ENCODE results near the gene DCLK1.

DCLK1 gene

DNA sequence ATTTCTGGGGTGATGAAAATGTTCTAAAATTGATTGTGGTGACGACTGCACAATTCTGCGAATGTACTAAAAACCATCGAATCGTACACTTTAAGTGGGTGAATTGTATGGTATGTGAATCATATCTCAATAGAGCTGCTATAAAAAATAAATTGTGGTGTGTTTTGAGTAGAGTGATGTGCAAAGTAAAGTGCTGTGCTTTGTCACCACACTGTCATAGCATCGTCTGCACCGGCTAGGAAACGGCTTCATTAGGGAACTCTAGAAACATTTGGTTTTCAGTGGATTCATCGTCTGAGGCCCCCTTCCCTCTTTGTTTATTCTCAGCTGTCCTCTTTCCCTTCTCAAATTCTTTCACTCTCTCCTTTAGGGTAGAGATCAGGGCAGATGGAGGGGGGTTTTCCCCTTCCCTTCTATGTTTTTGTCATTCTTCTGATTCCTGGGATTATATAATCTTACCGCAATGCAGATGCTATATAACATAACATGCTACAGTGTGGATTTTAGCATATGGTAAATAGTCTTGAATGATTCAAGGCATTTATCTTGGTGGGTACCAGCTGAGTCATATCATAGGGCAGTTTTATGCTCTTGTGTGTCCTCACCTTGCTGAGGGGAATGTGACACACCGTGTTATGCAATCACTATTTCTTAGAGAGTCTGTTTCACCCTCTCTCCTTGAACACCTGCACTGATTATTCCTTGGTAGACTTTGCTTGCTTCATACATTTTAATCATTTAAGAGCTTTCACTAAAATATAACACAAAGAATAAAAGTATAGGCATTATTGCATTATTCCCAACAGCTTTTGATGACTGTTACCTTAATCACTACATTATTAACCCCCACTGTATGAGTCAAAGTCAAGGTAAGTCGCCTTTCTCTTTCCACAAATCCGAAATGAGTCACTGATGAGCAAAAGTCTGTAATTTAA lies 239.4 kb downstream of the DCLK1 start:
- DNase-seq = no peak

DNA sequence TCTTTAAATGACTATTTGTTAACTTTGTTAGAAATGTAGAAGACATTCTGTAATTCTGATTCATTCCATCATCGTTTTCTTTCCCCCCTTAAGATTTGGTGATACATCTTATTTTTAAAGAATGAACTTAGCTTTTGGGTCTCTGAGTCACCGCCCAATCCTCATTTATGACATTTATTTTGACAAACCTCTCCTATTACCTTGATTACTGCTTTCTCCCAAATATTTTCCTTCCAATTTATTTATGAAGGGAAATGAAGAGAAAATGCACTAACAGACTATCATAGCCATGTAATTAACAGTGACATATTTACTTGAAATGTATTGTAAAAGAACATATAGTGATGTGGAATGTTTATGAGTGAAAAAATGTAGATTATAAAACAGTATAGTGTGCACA lies 241.6 kb downstream of the DCLK1 start:
- DNase-seq = no peak

DNA sequence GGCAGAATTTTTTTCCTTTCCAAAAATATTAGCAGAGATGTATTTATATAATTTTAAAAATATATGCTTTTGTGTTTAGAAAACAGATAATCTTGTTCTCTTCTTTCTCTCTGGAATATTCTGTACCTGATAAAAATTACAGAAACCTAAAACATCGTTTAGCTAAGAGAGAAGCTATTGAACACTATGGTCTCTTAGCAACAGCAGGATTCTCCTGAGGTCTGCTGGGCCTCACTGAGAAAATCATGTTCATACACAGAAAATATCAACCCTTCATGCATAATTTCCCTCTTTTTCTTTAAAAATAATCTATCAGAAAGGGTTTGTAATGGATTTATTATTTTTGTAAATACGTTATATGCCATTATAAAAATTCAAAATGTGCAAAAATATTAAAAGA lies 242.2 kb downstream of the DCLK1 start:
- DNase-seq = no peak

DNA sequence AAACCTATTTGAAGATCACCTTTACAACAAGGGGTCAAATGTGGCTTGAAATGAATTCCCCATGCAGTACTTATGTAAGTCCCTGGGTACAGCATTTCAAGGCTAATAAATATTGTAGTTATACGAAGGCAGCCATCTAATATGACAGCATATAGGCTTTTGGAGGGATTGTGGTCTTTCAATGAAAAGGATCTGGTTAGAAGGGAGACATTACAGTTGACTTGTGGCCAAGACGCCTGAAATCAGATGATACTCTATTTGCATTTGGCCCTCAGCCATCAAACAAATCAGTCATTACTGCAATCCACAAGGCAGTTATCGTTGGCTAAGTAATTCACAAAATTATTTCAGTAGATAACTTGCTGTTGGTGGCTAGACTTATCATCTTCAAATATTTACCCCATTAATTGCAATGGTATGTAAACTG lies 242.7 kb downstream of the DCLK1 start:
- DNase-seq = no peak

DNA sequence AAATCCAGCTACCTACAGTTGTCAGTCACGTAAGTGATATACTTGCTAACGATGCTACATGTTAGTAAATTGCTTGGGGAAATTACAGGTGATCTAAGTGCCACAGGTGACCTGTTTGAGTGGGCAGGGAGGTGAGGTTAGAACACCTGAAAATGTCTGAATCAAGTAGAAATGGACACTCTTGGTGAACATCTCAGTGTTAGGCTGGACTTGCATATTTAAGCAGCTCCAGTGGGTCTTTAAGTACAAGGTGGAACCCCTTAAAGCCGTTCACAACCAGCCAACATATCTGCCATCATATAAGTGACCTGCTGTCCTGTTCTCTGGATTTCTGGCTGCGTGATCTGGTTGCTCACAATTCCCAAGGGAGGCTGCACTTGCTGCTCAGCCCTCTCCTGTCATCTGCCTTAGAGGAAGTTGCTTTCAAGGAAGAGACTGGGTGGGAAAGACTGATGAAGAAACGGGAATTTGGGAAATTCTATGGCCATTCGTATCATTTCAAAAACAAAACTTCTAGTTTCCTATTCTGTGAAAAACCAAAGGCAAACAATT lies 244.0 kb downstream of the DCLK1 start:
- no peak for DNase-seq

DNA sequence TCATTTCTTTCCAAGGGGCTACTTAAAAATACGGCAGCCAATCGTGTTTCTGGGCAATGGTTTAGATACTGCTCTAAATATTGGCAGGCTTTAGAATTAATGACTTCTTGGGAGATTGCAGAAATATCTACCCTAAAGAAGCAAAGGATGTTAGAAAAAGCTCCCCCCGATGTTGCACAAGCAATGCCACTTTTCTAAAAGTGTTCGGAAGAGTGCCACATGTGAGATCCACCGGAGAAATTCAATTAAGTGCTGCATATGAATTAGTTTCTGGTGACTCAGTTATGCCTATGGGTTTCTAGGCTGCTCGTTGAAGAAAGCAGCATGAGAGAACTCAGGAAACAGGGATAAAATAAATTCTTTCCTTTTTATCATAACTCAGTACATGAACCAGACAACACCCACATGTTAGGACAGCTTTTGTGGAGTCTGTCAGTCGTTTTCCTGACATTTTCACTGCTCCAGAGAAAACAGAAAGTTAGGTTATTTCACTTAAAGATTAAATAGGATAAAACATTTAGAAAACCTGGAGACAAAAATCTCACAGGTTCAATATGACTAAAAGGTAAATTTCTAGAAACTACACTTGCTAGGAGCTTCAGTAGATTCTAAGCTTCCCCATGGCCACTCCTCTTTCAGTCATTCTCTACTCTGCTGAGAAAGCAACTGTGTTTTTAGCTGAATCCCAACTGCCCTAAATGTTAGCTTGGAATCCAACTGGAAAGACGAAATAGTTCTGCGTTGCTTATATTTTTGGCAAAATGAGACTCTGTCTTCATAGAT lies 244.7 kb downstream of the DCLK1 start:
- DNase-seq = no peak

DNA sequence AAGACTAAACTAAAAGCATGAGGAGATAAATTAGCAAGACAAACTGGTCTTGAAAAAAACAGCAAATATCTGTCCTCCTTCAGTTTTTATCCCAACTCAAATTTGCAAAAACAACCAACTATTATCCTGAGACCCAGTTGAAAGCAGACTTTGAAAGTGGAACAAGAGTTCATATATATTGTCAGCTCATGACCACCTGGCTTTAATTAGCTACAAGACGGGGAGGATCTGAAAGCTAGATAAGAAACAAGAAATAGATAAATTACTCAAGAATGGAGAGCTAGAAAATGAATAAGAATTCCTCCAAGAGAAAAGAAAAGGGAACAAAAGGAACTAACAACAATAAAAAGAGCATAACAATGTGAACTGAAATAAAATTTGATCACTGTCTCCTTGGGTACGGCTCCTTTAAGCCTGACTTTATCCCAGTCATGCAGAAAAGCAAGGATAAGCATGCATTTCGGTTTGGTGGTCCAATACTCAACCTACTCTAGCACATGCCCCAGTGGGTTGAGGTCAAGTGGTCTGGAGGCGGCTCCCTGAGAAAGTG lies 246.9 kb downstream of the DCLK1 start:
- no peak for DNase-seq

DNA sequence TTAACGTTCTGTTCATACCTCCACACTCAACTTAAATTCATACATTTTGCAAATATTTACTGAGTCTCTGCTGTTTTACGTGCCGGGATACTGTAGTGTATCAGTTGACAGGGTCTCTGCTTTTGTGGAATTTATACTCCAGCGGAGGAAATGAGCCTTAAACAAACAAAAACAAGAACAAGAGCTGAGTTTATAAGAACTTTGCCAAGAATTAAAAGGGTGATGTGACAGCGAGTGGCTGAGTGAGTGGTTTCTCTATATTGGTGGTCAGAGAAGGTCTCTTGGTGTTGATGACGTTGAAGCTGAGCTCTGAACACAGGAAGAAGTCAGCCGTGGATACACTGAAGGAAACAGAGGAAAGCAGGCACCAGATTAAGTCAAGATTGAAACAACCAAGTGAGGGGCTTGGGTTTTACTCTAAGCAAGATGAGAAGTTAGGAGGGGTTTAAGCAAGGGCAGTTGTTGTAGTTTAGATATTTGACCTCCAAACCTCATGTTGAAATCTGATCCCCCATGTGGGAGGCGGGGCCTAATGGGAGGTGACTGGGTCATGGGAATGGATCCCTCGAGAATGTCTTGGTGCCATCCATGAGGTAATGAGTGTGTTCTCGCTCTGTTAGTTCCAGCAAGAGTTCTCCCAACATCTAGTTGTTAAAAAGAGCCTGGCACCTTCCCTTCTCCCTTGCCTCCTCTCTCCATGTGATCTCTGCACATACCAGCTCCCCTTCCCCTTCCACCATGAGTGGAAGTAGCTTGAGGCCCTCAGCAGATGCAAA lies 248.3 kb downstream of the DCLK1 start:
- DNase-seq = no peak

DNA sequence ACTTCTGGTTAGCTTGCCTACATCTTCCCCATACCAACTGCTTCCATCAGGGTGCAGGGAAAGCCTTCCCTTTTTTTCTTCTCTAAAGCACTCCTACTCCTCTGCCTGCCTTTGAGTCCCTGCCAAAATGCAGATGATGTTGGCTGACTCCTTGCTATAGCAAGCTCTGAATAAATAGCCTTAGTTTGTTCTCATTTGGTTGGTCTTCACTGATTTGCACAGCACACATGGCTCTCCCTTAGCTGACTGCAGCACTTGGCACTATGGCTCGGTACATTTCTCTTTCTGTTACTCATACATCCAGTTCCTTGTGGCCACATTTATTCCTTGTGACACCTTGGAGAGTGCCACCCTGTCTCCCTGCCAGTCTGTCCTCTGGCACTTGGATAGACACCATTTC lies 249.8 kb downstream of the DCLK1 start:
- DNase-seq = no peak

DNA sequence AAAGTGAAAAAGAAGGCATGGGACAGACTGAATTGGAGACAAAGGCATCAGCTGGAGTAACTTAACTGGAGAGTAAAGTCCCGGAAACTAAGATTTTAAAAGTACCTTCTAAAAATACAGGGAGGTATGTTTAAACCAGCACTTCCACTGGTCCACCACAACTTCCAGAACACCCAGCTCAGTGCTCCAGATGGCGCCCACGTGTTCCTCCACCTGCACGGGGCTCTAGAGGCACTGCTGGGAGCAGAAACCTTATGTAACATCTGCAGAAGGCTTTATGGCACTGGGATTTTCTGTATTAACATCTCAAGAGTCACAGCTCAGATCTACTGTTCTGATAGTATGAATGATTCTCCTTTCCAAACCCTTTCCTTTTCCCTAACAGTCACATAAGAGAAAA lies 252.1 kb downstream of the DCLK1 start:
- DNase-seq = no peak

DNA sequence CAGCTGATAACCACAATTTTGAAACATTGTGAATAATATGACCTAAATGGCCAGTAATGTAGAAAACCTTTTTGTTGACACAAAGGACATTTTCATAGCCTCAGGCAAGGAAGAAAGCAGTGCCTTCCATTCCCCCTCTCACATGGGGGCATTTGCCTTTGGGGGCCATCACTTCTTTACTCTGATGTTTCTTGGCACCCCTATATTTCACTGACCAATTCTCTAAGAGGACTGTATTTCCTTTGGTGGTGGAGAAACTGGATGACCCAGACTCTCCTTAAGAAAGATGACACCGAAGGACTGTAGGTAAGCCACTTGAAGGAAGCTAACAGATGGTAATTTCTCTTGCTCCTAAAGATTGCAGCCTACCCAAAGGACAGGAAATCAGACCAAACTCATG lies 254.6 kb downstream of the DCLK1 start:
- no peak for DNase-seq

DNA sequence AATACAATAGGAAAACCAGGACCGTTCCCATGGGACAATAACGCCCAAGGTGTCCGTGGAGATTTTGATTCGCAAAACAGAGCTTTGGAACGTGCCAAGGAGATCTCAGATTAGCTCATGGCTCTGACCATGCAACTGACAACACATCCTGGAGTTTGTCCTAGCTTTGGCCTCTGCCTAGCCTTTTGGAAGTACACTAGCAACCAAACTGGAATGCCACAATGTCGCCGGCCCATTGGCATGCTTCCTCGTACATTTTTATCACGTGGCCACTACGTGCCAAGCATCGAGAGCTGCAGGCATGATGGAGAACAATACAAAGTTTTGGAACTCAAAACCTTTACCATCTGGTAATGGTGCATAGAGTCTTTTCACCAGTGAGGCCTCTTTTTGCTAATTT lies 256.5 kb downstream of the DCLK1 start:
- DNase-seq = no peak

DNA sequence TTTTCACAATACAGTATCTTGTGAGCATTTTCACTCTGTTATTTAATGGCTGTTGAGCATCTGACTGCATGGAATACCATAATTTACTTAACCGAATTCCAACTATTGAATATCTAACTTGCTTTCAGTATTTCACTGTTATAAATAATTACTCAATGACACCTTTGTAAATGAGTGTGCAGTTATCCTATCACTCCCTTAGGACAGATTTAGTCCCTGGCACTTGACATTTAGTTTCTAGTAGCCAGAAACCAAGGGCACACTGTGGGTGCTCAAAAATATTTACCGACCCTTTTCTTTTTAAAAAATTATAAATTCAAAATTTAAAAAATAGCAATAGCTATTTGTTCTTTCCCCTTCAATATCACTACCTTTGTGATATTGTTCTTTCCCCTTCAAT lies 258.8 kb downstream of the DCLK1 start:
- DNase-seq = no peak

DNA sequence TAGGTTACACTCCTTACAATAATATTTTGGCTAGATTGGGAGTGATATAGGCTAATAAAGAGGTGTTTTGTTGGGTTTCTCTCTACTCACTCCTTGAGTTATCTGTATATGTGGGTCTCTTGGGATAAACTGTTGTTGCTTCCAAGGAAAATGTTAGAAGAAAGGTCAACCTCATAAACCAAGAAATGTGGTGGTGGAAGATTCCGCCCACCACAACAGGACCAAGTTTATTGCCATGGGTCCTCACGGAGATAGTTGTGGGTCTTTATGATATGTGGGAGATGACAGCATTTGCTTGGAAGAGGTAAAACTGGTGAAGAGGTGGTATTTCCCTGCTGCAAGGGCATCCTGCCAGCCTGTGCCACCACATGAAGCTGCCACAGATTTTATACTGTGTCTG lies 259.6 kb downstream of the DCLK1 start:
- DNase-seq = no peak

DNA sequence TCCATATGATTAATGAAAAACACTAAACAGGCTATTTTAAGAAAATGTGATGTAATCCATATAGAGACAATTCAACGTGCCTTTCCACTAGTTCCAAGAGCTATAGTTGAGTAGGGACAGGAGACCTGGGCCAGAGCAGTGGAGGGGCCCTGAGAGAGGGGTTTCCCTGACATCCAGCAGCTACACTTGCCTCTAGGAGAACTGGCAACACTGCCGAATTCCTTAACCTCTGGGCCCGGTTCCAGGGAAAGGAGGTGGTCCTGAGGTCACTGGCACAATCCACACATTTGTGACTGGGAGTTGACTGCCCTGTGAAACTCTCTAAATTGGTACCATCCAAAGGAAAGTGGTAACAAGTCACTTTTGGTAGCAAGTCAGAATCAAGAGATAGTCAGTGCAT lies 264.4 kb downstream of the DCLK1 start:
- no peak for DNase-seq

DNA sequence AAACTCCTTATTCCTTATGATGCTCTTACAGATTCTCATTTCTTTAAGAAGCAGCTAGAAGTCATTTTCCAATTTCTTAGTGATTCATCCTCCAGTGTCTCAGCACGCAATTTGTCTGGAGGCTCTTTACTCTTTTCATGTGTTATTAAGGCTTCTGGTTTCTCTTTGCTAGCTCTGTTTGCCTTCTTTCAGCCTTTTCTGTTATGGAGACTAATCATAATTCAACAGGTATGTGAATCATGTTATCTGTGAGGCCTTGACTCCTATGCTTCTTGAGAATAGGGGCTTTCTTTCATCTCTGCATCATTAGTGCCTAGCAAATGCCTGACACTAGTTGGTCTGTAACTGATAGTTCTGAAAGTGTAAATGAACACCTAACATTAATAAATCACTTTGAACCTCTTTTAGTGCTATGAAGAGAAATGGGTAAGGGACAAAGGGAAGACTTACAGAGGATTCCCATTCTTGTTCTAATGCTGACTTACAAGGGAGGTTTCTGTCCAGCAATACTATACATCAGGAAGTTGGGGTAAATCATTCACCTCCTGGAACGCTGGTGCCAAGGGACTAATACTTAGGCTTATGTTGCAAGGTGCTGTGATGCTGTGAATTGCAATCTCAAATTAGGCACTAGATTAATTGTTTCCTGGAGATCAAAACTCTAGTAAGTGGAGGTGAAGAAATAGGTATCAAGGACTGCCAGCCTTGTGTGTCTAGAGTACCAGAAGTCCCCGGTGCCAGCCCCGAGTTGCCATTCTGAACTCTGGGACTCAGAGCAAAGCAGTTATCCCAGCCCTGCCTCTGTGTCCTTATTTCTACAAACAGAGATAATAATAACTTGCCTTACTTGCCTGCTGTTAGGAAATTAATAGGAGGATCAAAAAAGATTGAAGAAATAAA lies 265.6 kb downstream of the DCLK1 start:
- no peak for DNase-seq

DNA sequence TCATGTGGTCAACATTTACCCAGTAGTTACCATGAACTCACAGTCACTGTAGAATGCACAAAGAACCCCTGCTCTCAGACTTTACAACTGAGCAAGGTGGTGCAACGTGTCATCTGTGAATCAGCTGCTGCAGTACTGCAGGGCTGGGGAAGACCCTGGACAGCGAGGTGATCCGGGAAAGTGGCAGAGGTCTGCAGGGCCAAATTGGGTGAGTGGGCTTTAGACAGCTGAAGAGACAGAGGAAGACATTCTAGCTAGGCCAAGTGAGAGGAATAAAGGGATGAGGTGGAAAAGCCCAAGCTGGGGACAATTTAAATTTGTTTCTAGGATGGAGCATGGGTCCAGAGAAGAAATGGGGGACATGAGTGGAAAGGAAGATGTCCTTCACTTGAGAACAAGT lies 270.5 kb downstream of the DCLK1 start:
- no peak for DNase-seq

DNA sequence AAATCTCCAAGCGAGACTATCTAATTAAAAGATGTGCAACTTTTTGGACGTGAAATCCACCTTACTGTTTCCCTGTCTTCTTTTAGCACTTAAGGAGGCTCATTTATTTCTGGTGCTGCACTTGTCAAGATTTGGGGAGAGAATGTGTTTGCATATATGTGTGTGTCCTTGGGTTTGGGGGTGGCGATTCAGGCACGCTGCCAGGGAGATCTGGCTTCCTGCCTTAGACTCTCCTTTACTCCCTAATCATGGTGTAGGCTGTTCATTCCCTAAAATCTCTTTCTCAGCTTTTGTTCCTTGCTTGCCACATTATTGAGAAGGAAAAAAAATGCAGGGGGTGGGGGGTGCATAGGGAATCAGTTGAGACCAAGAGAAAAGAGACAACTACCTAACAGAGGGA lies 271.2 kb downstream of the DCLK1 start:
- DNase-seq = no peak

DNA sequence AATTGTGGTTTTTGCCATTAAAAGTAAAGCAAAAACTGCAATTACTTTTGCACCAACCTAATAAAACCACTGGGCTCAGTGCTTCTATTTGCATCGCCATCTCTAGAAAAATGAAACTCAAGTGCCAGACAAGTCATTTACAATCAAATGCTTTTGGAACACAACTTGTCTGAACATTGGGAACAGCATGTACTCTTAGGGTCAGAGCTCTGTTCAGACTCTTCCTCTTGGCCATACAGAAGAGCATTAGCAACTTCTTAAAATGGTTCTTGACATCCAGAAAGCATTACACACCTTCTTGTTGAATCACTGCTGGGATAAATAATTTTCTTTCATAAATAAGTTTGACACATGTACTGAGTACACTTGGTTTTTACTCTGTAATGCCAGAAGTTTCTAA lies 272.5 kb downstream of the DCLK1 start:
- no peak for DNase-seq

DNA sequence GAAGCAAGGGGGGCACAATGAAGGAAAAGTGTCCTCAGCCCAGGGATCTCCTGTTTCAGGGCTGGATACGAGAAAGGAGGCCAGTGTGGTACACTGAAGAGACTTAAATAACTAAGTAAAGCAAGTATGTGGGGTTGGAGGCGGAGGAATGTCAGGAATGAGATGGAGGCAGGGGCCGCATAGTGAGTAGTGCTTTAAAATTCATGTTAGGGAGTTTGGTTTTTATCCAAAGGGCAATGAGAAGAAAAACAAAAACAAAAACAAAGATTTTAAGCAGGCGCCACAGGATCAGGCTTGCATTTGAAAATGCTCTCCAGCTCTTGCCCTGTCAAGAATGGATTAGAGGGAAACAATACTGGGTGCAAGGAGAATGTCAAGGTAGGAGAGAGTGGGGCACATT lies 273.4 kb downstream of the DCLK1 start:
- no peak for DNase-seq

DNA sequence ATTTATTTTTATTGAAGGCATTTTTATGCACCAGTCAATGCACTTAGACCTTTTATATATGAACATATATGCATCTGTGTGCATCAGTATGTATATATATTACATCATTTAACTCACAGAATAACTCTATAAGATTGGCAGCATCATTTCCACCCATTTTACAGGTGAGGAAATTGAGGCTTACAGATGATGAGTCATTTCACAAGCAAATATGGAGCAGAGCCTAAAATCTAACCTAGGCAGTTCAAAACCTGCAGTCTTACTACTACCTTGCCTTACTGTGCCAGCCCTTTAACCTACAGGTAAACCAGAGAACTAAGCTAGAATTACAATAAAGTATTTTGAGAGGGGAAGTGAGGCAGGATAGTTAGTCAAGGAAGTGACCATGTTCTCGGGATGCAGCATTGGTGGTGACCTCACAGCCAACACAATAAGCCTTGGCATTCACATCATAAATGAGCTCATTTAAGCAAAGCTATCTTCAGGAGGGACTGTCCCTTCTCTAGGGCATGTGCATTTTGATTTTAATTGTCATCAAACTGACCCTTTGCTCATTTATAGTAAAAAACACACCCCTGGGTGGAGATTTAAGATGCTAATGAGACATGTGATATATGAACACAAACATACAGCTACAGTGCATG lies 274.3 kb downstream of the DCLK1 start:
- no peak for DNase-seq

All from T-helper 9 cell (primary cell).